Endothelial cell of umbilical vein (primary cell): Measurements from ENCODE around the gene SH3PXD2A. TPM values are rescaled to one million over a fixed set of nuclear protein-coding genes. Genes with fewer than 3 reads are reported as not detected.

Experiments used
- BruUV-seq: library from RNA; stranded (reverse); fragments of 400-500 nt; replicated peaks from 2 replicates; lab custom pipeline; 2021; lab: Mats Ljungman, UMichigan
- CTCF ChIA-PET: fragments of 300-600, 350-600 bp; sonication (Branson Sonifier 250); formaldehyde crosslinking; loops from one replicate; lab custom pipeline; 2021; ENCODE audit warnings: antibody characterized with exemption, inconsistent platforms; lab: Charles Lee
- POLR2A ChIA-PET: fragments of 300-600, 350-600 bp; sonication (Branson Sonifier 250); formaldehyde crosslinking; loops from one replicate; lab custom pipeline; 2021; ENCODE audit warnings: antibody characterized with exemption, inconsistent platforms; lab: Charles Lee
- DNase-seq: peaks from one replicate; pipeline ENCODE4 v3.0.0-alpha.2; 2011; ENCODE audit warnings: low read depth, low spot score
- FAIRE-seq: peaks from 2 replicates; lab custom pipeline; 2011; peaks lifted over from hg19 to GRCh38; lab: Jason Lieb, UNC
- H2AFZ ChIP-seq: 2 replicates; pipeline ENCODE4 v1.6.0; 2012; ENCODE audit warnings: low read depth, low read length, control low read depth, inconsistent platforms
- H3K27ac ChIP-seq: 2 replicates; pipeline ENCODE4 v1.5.1; 2011; ENCODE audit warnings: low read depth, mild to moderate bottlenecking, control low read depth, low read length, moderate library complexity; ENCODE audit not compliant: insufficient read depth
- H3K27me3 ChIP-seq, 2 experiments: 2 replicates each; pipeline versions ENCODE4 v1.6.0 to v1.6.1; 2011; ENCODE audit warnings: low read length in 2 of 2, mixed read lengths in 1 of 2; ENCODE audit not compliant: control insufficient read depth in 2 of 2, insufficient read depth in 2 of 2
- H3K36me3 ChIP-seq, 2 experiments: 2 replicates in 1 of 2; 3 replicates in 1 of 2; pipeline ENCODE4 v1.5.1; 2011; ENCODE audit warnings: low read length in 2 of 2, mild to moderate bottlenecking in 1 of 2, moderate library complexity in 1 of 2; ENCODE audit not compliant: control insufficient read depth in 2 of 2, insufficient read depth in 2 of 2; ENCODE audit errors: extremely low read depth in 1 of 2
- H3K4me1 ChIP-seq: 3 replicates; pipeline ENCODE4 v1.5.1; 2011; ENCODE audit warnings: mild to moderate bottlenecking, low read length; ENCODE audit not compliant: control insufficient read depth, insufficient read depth; ENCODE audit errors: extremely low read depth
- H3K4me2 ChIP-seq: 2 replicates; pipeline ENCODE4 v1.6.1; 2011; ENCODE audit warnings: low read length, control low read depth, mixed read lengths; ENCODE audit not compliant: insufficient read depth
- H3K4me3 ChIP-seq, 3 experiments: fragments of 200-600 bp in 1 of 3; sonication (generic), shearing (Covaris generic) in 1 of 3; replicated peaks in 1 of 3; 2 replicates each; pipeline ENCODE4 v1.5.1; 2011 to 2016; ENCODE audit warnings: control low read depth in 3 of 3, low read length in 3 of 3, mild to moderate bottlenecking in 2 of 3, inconsistent platforms in 1 of 3, low read depth in 1 of 3, moderate library complexity in 1 of 3; ENCODE audit not compliant: insufficient read depth in 1 of 3
- H3K79me2 ChIP-seq: 2 replicates; pipeline ENCODE4 v1.6.0; 2012; ENCODE audit warnings: low read length, inconsistent platforms; ENCODE audit not compliant: control insufficient read depth, insufficient read depth
- H3K9ac ChIP-seq: replicated peaks from 2 replicates; pipeline ENCODE3; 2011; ENCODE audit warnings: low read length, control low read depth; ENCODE audit not compliant: insufficient read depth; ENCODE audit errors: extremely low read depth
- H3K9me1 ChIP-seq: replicated peaks from 3 replicates; pipeline ENCODE4 v1.6.0; 2011; ENCODE audit warnings: mild to moderate bottlenecking, low read length; ENCODE audit not compliant: control insufficient read depth, insufficient read depth; ENCODE audit errors: extremely low read depth
- H3K9me3 ChIP-seq: replicated peaks from 2 replicates; pipeline ENCODE4 v1.5.1; 2012; ENCODE audit warnings: low read length, inconsistent platforms; ENCODE audit not compliant: control insufficient read depth, insufficient read depth
- H4K20me1 ChIP-seq: replicated peaks from 2 replicates; pipeline ENCODE3; 2011; ENCODE audit warnings: mild to moderate bottlenecking, low read length; ENCODE audit not compliant: control insufficient read depth, insufficient read depth; ENCODE audit errors: extremely low read depth
- EZH2 ChIP-seq: IDR thresholded peaks from 2 replicates; pipeline ENCODE4 v1.6.1; 2012; ENCODE audit warnings: borderline replicate concordance, low read depth, mild to moderate bottlenecking, moderate library complexity, low read length, inconsistent platforms; ENCODE audit not compliant: severe bottlenecking
- FOS ChIP-seq: IDR thresholded peaks from 2 replicates; pipeline ENCODE4 v1.6.1; 2011; ENCODE audit warnings: mild to moderate bottlenecking, low read length, moderate library complexity, borderline replicate concordance; ENCODE audit not compliant: insufficient read depth
- GATA2 ChIP-seq: IDR thresholded peaks from 2 replicates; pipeline ENCODE4 v1.7.0; 2011; ENCODE audit warnings: low read depth, mild to moderate bottlenecking, moderate library complexity, mixed read lengths, low read length; ENCODE audit not compliant: insufficient read length, insufficient read depth
- JUN ChIP-seq: IDR thresholded peaks from 2 replicates; pipeline ENCODE4 v1.6.1; 2011; ENCODE audit warnings: borderline replicate concordance, low read depth; ENCODE audit not compliant: insufficient read length, insufficient read depth
- MYC ChIP-seq: IDR thresholded peaks from one replicate; pipeline ENCODE4 v1.6.1; 2011; ENCODE audit warnings: mild to moderate bottlenecking, low read depth, low read length
- POLR2A ChIP-seq: IDR thresholded peaks from 2 replicates; pipeline ENCODE4 v1.6.1; 2012; ENCODE audit warnings: low read depth, mild to moderate bottlenecking, control low read depth, low read length
- POLR2AphosphoS5 ChIP-seq: IDR thresholded peaks from 2 replicates; pipeline ENCODE4 v1.6.1; 2012; ENCODE audit warnings: low read depth, mild to moderate bottlenecking, control low read depth, low read length, moderate library complexity; ENCODE audit not compliant: insufficient read depth
- dilution Hi-C: fragments of 300-500 bp; cut with MboI; formaldehyde crosslinking; loops from one replicate; pipeline ENCODE4 v1.15.0; 2019; ENCODE audit warnings: low sequenced_read_pairs; ENCODE audit not compliant: extremely low pct_ligation_motif_present
- intact Hi-C: fragments of 100-400 bp; cut with micrococcal nuclease; formaldehyde crosslinking; loops from one replicate; pipeline ENCODE4 v1.10.0; 2022
- polyA plus RNA-seq, 4 experiments: library from polyadenylated mRNA; depleted of rRNA in 3 of 4; stranded (reverse) in 3 of 4; unstranded in 1 of 4; fragments of >200 nt; gene quantifications; 2 replicates each; pipeline versions ENCODE4 v1.2.1 to v1.2.3, GENCODE V29; 2011 to 2012; ENCODE audit warnings: missing spikeins in 1 of 4
- total RNA-seq: library from RNA; stranded (reverse); gene quantifications from 2 replicates; pipeline ENCODE4 v1.2.3, GENCODE V29; 2021
- TF ChIP-seq, protein P1 (sequence below), 2 donors: IDR thresholded peaks; 1 replicate in 1 of 2; 2 replicates in 1 of 2; pipeline ENCODE4 v1.5.1; 2011; ENCODE audit warnings: low read length in 2 of 2, mild to moderate bottlenecking in 2 of 2, moderate library complexity in 2 of 2, control low read depth in 1 of 2, inconsistent platforms in 1 of 2, low read depth in 1 of 2; ENCODE audit not compliant: insufficient read depth in 1 of 2; ENCODE audit errors: extremely low read depth in 1 of 2
- TF ChIP-seq, protein P2 (sequence below): IDR thresholded peaks from 2 replicates; pipeline ENCODE4 v1.6.1; 2011; ENCODE audit not compliant: insufficient read depth, insufficient read length

Gene SH3PXD2A
- total and polyA plus RNA-seq, 2 donors (not counting 3 experiments of a cell fraction or from before 2014, with no cell fraction given): 1.4 to 5.1 TPM

DNA sequence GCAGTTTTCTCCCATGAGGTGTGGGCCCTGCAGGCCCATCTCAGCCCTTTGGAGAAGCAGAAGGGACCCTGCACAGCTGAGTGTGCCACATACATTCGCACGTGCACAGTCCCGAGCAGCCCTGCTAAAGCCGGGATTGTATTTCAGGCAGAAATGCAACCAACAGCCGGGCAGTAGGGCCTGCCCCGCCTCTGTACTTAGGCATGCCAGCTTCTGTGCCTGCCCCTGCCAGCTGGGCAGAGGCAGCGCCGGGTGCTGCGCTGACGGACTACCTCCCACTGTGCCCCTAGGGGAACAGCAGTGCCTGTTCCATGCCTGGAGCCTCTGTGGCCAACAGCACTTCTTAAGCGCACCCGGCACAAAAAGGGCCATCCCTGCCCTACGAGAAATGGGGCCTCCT, 191.6 kb downstream of the SH3PXD2A start:
- Histone ChIP-seq H4K20me1 (no peaks in the 10 kb centered on the region), H3K9ac (no peak overlapping the region), H3K27ac (no peak overlapping the region), H3K27me3 (no peaks in the 10 kb centered on the region), H2AFZ (no peak overlapping the region), H3K36me3 (no peaks in the 10 kb centered on the region), H3K9me3 (no peaks in the 10 kb centered on the region), H3K4me1 (peaks cover 9% of the 10 kb centered on the region), H3K4me2 (no peak overlapping the region), H3K79me2 (no peaks in the 10 kb centered on the region), H3K9me1 (no peaks in the 10 kb centered on the region), H3K4me3 (no peak overlapping the region)
- DNase-seq (no peak), FAIRE-seq (no peak)
- POLR2A ChIA-PET: no interaction called here
- BruUV-seq: no TSS peak
- TF ChIP-seq, protein P1, sequence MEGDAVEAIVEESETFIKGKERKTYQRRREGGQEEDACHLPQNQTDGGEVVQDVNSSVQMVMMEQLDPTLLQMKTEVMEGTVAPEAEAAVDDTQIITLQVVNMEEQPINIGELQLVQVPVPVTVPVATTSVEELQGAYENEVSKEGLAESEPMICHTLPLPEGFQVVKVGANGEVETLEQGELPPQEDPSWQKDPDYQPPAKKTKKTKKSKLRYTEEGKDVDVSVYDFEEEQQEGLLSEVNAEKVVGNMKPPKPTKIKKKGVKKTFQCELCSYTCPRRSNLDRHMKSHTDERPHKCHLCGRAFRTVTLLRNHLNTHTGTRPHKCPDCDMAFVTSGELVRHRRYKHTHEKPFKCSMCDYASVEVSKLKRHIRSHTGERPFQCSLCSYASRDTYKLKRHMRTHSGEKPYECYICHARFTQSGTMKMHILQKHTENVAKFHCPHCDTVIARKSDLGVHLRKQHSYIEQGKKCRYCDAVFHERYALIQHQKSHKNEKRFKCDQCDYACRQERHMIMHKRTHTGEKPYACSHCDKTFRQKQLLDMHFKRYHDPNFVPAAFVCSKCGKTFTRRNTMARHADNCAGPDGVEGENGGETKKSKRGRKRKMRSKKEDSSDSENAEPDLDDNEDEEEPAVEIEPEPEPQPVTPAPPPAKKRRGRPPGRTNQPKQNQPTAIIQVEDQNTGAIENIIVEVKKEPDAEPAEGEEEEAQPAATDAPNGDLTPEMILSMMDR (IDR thresholded peaks at IDR 0.05; ENCODE audit: extremely low read depth in 1 of 2, insufficient read depth in 1 of 2, low read depth in 1 of 2, low read length in 2 of 2): no peak
- TF ChIP-seq MYC (no peak), POLR2A (no peak), EZH2 (no peak), FOS (no peak), POLR2AphosphoS5 (no peak), GATA2 (no peak), JUN (no peak)
- TF ChIP-seq, protein P2, sequence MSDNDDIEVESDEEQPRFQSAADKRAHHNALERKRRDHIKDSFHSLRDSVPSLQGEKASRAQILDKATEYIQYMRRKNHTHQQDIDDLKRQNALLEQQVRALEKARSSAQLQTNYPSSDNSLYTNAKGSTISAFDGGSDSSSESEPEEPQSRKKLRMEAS: no peak
- CTCF ChIA-PET: interaction anchor here (1.1 kb wide), 1 partner anchor 23 kb away, joined by 3 read pairs; no protein-coding TSS in a partner anchor
- dilution Hi-C loops: no loop called here
- intact Hi-C loops: no loop called here
